ENCODE results near the gene TIGD4.
"Not testable (repeated sequence)": the region's sequence is repeated elsewhere in the genome, so short reads cannot be mapped to it uniquely, and the experiment has no call there.

TIGD4 gene

GRCh38 chr4:152778656-152779512 lies 646 bp downstream of the TIGD4 start:
- no peak for DNase-seq

DNA sequence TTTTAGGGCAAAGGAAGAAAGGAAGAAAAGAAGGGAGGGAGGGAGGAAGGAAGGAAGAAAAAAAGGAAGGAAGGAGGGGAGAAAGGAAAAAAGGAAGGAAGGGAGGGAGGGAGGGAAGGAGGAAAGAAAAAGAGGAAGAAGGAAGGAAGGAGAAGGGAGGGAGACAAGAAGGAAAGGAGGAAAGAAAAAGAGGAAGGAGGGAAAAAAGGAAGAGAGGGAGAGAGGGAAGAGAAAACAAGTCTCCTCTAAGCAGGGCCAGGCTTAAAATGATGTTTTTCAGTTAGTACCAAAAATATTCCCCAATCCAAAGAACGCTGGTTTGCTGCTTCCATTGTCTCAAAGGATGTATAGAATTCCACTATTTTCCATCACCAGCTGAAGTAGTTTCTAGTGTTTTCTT lies 2.0 kb downstream of the TIGD4 start:
- no peak for DNase-seq

DNA sequence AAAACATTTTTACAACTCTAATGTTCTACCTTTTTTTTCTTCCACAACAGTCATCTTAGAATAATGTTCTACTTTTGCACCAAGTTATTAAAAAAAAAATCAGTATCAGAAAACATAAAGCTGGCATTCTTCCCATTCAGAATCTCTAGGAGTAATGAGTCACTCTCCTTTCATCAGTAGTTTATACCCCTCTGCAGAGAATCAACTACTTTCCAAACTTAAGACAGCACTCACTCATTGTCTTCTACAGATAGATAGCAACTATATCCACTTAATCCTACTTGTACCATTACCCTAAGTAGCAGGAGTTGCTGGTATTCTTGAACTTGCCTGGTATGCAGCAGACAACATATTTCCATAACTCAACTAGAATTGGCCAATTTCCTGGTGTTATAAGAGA lies 3.2 kb downstream of the TIGD4 start:
- DNase-seq = peak; percentile 31

GRCh38 chr4:152773953-152774352 lies 5.6 kb downstream of the TIGD4 start:
- DNase-seq = no peak

- no peak for DNase-seq
Observed at GRCh38 chr4:152773339-152773738, 6.2 kb downstream of the TIGD4 start.

GRCh38 chr4:152771741-152772533 lies 7.6 kb downstream of the TIGD4 start:
- DNase-seq = no peak

GRCh38 chr4:152765069-152765737 lies 14.3 kb downstream of the TIGD4 start:
- not testable (repeated sequence) for DNase-seq

- no peak for DNase-seq
Observed at GRCh38 chr4:152763796-152764195, 15.7 kb downstream of the TIGD4 start.

DNA sequence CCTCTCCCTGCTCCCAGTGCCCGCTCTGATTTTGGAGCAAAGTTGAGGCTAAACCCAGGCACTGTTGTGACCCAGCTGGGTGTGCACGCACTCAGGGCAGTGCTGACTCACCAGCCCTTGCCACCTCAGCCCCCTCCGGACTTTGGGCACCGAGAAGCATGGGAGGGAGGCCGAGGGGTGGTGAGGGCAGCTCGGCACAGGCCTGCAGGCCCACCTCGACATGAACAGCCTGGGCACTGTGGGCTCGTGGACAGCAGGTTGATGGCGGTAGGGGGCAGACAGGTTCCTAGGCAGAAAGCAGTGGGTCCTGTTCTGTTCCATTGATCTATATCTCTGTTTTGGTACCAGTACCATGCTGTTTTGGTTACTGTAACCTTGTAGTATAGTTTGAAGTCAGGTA lies 30.9 kb downstream of the TIGD4 start:
- DNase-seq = no peak

DNA sequence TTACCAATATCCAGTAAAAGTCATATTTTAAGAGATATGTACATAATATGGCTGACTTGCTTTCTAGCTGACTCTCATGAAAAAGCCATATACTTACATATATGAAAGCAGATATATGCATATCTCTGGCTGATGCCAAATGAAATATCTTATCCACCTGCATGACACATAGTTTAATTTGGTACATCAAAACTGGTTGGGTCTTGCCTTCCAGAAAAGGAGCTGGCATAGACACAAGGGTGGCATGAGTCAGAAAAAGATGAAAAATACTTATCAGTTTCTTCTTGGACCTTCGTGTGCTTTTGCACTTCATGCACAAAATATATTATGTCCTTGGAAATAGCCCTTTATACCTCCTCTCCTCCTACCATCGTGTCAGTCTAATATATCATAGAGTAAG lies 32.1 kb downstream of the TIGD4 start:
- DNase-seq = no peak

- DNase-seq = peak; percentile 1
Observed at GRCh38 chr4:152738827-152739226, 40.7 kb downstream of the TIGD4 start.

GRCh38 chr4:152735906-152736305 lies 43.6 kb downstream of the TIGD4 start:
- DNase-seq = no peak

GRCh38 chr4:152735396-152735859 lies 44.1 kb downstream of the TIGD4 start:
- DNase-seq = peak; percentile 18

GRCh38 chr4:152734699-152735050 lies 44.9 kb downstream of the TIGD4 start:
- DNase-seq = no peak

- no peak for DNase-seq
Observed at GRCh38 chr4:152734015-152734698, 45.4 kb downstream of the TIGD4 start.

GRCh38 chr4:152731997-152732396 lies 47.5 kb downstream of the TIGD4 start:
- DNase-seq = no peak

GRCh38 chr4:152729466-152729865 lies 50.1 kb downstream of the TIGD4 start:
- DNase-seq = peak; percentile 50

DNA sequence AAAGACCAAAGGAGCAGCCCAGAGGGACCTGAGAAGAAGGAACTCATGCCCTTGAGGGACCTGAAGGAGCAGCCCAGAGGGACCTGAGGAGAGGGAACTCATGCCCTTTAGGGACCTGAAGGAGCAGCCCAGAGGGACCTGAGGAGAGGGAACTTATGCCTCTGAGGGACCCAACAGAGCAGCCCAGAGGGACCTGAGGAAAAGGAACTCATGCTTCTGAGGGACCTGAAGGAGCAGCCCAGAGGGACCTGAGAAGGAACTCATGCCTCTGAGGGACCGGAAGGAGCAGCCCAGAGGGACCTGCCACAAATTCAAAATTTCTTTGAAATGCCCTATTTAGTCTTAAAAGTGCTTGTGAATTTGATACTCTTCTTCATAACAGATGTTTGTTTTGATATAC lies 51.2 kb downstream of the TIGD4 start:
- no peak for DNase-seq

DNA sequence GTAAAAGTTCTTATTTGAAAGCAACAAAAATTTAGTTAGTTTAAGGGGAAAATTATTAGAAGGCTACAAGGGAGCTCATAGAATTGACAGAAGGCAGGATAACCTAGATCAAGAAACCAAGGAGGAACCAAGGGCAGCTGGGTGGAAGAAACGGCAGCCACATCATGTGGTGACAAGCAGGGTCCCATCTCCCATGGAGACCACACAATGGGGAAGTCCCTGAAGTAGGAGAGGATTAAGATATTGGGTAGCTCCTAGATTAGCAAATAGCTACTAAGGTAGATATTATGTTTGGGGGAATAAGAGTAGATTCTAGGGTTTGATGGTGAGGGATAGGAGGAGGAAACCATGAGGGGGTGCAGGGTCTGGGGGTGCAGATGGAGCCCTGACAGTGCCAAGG lies 51.7 kb downstream of the TIGD4 start:
- DNase-seq = no peak

DNA sequence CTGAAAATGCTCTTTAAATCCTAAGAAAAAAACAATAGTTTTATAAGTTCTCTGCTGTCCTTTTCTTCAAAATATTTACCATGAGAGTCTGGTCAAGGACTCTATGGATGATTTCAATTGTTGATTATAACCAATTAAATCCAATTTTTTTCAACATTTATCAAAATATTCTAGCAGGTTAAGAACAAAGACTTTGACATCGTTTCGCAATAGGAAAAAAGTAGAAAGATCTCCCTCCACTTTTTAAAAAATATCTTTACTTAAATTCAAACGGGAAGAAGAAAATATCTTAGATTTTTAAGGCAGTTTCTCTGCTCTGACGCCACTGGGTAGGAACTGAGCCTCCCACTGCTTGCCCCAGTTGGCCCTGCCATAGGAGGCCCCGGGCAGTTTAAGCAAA lies 55.0 kb downstream of the TIGD4 start:
- no peak for DNase-seq

GRCh38 chr4:152723236-152723635 lies 56.3 kb downstream of the TIGD4 start:
- DNase-seq = no peak

DNA sequence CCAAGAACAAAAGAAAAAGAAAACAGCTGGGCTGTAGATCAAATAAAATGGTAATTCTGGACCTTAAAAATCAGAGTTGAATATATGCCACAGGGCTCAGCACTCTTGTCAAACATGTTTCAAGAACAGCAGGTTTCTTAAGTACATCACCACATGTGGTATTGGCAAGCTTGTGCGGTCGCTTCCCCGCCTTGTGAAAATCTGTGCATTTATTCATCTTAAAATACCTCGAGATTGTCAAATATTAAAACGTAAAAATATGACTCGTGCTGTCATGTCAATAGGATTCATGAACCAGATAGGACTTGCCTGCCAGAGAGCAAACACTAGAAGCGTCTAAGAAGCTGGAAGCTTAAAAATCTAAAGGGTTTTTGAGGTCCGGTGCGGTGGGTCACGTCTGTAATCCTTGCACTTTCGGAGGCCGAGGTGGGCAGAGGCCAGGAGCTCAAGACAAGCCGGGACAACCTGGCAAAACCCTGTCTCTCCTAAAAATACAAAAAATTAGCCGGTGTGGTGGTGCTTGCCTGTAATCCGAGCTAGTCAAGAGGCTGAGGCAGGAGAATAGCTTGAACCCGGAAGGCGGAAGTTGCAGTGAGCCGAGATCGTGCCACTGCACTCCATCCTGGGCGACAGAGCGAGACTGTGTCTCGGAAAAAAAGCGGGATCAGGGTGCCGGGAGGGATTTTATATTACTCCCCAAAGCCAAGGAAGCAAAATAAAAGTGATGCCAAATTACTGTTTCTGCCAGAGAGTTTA lies 59.6 kb downstream of the TIGD4 start:
- DNase-seq = no peak

Data from HCEC 1CT (cell line).